Astrocyte (in vitro differentiated cells and primary cell): Measurements from ENCODE around the gene TICAM2. TPM values are rescaled to one million over a fixed set of nuclear protein-coding genes. Genes with fewer than 3 reads are reported as not detected.

Source experiments
- DNase-seq: peaks from one replicate; pipeline ENCODE4 v3.0.0-alpha.2; 2010; ENCODE audit warnings: low read depth
- FAIRE-seq: peaks from 2 replicates; lab custom pipeline; 2011; peaks lifted over from hg19 to GRCh38; lab: Jason Lieb, UNC
- H2AFZ ChIP-seq: 2 replicates; pipeline ENCODE4 v1.6.0; 2012; ENCODE audit warnings: low read depth, low read length, inconsistent platforms
- H3K27ac ChIP-seq: 2 replicates; pipeline ENCODE4 v1.5.1; 2011; ENCODE audit warnings: low read depth, low read length, inconsistent platforms
- H3K27me3 ChIP-seq: 2 replicates; pipeline ENCODE4 v1.6.0; 2011; ENCODE audit warnings: low read length, inconsistent platforms; ENCODE audit not compliant: insufficient read depth
- H3K36me3 ChIP-seq: 2 replicates; pipeline ENCODE4 v1.5.1; 2011; ENCODE audit warnings: low read length, inconsistent platforms; ENCODE audit not compliant: insufficient read depth
- H3K4me1 ChIP-seq: 2 replicates; pipeline ENCODE4 v1.5.1; 2011; ENCODE audit warnings: low read length, inconsistent platforms; ENCODE audit not compliant: insufficient read depth
- H3K4me2 ChIP-seq: 2 replicates; pipeline ENCODE4 v1.6.0; 2012; ENCODE audit warnings: low read length, inconsistent platforms
- H3K4me3 ChIP-seq: 2 replicates; pipeline ENCODE4 v1.5.1; 2011; ENCODE audit warnings: low read depth, mild to moderate bottlenecking, low read length, inconsistent platforms; ENCODE audit not compliant: insufficient read depth
- H3K79me2 ChIP-seq: 2 replicates; pipeline ENCODE4 v1.6.0; 2012; ENCODE audit warnings: mild to moderate bottlenecking, low read length, inconsistent platforms; ENCODE audit not compliant: insufficient read depth
- H3K9ac ChIP-seq: 2 replicates; pipeline ENCODE4 v1.6.0; 2012; ENCODE audit warnings: mild to moderate bottlenecking, low read length, inconsistent platforms
- H3K9me3 ChIP-seq: 2 replicates; pipeline ENCODE4 v1.5.1; 2012; ENCODE audit warnings: low read depth, mild to moderate bottlenecking, low read length, inconsistent platforms; ENCODE audit not compliant: insufficient read depth
- H4K20me1 ChIP-seq: 2 replicates; pipeline ENCODE4 v1.6.0; 2012; ENCODE audit warnings: low read length, inconsistent platforms; ENCODE audit not compliant: insufficient read depth
- H3K27ac Mint-ChIP-seq: one replicate; pipeline ENCODE4 v1.8.0; 2021; ENCODE audit warnings: mild to moderate bottlenecking, mixed read lengths; ENCODE audit not compliant: unreplicated experiment
- H3K27me3 Mint-ChIP-seq: one replicate; pipeline ENCODE4 v1.8.0; 2021; ENCODE audit warnings: low read depth, mixed read lengths; ENCODE audit not compliant: unreplicated experiment
- H3K36me3 Mint-ChIP-seq: one replicate; pipeline ENCODE4 v1.8.0; 2021; ENCODE audit warnings: low read depth, mixed read lengths; ENCODE audit not compliant: unreplicated experiment
- H3K4me1 Mint-ChIP-seq: one replicate; pipeline ENCODE4 v1.8.0; 2021; ENCODE audit warnings: low read depth, mixed read lengths; ENCODE audit not compliant: unreplicated experiment
- H3K4me3 Mint-ChIP-seq: one replicate; pipeline ENCODE4 v1.8.0; 2021; ENCODE audit warnings: mild to moderate bottlenecking, moderate library complexity, mixed read lengths; ENCODE audit not compliant: unreplicated experiment
- H3K9me3 Mint-ChIP-seq: one replicate; pipeline ENCODE4 v1.8.0; 2021; ENCODE audit warnings: mild to moderate bottlenecking, mixed read lengths; ENCODE audit not compliant: unreplicated experiment
- EZH2 ChIP-seq: IDR thresholded peaks from 2 replicates; pipeline ENCODE4 v1.6.1; 2012; ENCODE audit warnings: mild to moderate bottlenecking, low read length, inconsistent platforms; ENCODE audit not compliant: insufficient read depth
- total RNA-seq: library from RNA; stranded (reverse); gene quantifications from 2 replicates; pipeline ENCODE4 v1.2.1, GENCODE V29; 2021
- TF ChIP-seq, protein P1 (sequence below): IDR thresholded peaks from 2 replicates; pipeline ENCODE4 v1.5.1; 2011; ENCODE audit warnings: low read depth, mild to moderate bottlenecking, inconsistent platforms, low read length, moderate library complexity; ENCODE audit not compliant: insufficient read depth

TICAM2 gene
- total RNA-seq, 1 donor from 2014 or later = 6.8 TPM

- Histone ChIP-seq H4K20me1 (peaks cover 17% of the 10 kb centered on the region), H3K9ac (peak overlapping the region; percentile 20), H3K4me1 (peaks cover 20% of the 10 kb centered on the region), H3K36me3 (peaks cover 6% of the 10 kb centered on the region), H3K27ac (peak overlapping the region; percentile 73), H3K9me3 (no peaks in the 10 kb centered on the region), H2AFZ (peak overlapping the region; percentile 26), H3K27me3 (no peaks in the 10 kb centered on the region), H3K79me2 (peaks cover 33% of the 10 kb centered on the region), H3K4me2 (peak overlapping the region; percentile 27), H3K4me3 (no peak overlapping the region)
- peak; percentile 80 for FAIRE-seq
- H3K4me3 Mint-ChIP-seq = no peak overlapping the region
- no peaks in the 10 kb centered on the region for H3K9me3 Mint-ChIP-seq
- peaks cover 30% of the 10 kb centered on the region for H3K4me1 Mint-ChIP-seq
- H3K27ac Mint-ChIP-seq = peak overlapping the region; percentile 94
- peak; percentile 97 for DNase-seq
- no peaks in the 10 kb centered on the region for H3K27me3 Mint-ChIP-seq
- no peaks in the 10 kb centered on the region for H3K36me3 Mint-ChIP-seq
- no peak for TF ChIP-seq EZH2
- TF ChIP-seq, protein P1, sequence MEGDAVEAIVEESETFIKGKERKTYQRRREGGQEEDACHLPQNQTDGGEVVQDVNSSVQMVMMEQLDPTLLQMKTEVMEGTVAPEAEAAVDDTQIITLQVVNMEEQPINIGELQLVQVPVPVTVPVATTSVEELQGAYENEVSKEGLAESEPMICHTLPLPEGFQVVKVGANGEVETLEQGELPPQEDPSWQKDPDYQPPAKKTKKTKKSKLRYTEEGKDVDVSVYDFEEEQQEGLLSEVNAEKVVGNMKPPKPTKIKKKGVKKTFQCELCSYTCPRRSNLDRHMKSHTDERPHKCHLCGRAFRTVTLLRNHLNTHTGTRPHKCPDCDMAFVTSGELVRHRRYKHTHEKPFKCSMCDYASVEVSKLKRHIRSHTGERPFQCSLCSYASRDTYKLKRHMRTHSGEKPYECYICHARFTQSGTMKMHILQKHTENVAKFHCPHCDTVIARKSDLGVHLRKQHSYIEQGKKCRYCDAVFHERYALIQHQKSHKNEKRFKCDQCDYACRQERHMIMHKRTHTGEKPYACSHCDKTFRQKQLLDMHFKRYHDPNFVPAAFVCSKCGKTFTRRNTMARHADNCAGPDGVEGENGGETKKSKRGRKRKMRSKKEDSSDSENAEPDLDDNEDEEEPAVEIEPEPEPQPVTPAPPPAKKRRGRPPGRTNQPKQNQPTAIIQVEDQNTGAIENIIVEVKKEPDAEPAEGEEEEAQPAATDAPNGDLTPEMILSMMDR = no peak
These were observed 18.8 kb downstream of the TICAM2 start for GRCh38 chr5:115583474-115583873.

- FAIRE-seq = no peak
- no peaks in the 10 kb centered on the region for H3K27me3 ChIP-seq
- no peaks in the 10 kb centered on the region for H4K20me1 ChIP-seq
- no peaks in the 10 kb centered on the region for H3K9me3 ChIP-seq
- H2AFZ ChIP-seq = no peak overlapping the region
- no peak for DNase-seq
- no peak overlapping the region for H3K4me3 Mint-ChIP-seq
- no peaks in the 10 kb centered on the region for H3K27me3 Mint-ChIP-seq
- peaks cover 6% of the 10 kb centered on the region for H3K36me3 ChIP-seq
- H3K9ac ChIP-seq = no peak overlapping the region
- TF ChIP-seq, protein P1 = no peak
- TF ChIP-seq EZH2 = no peak
- H3K27ac ChIP-seq = no peak overlapping the region
- H3K79me2 ChIP-seq = peaks cover 30% of the 10 kb centered on the region
- no peak overlapping the region for H3K4me2 ChIP-seq
- peaks cover 7% of the 10 kb centered on the region for H3K36me3 Mint-ChIP-seq
- H3K4me1 ChIP-seq = peaks cover 26% of the 10 kb centered on the region
- peaks cover 35% of the 10 kb centered on the region for H3K4me1 Mint-ChIP-seq
- peaks cover 7% of the 10 kb centered on the region for H3K9me3 Mint-ChIP-seq
- no peak overlapping the region for H3K4me3 ChIP-seq
- no peak overlapping the region for H3K27ac Mint-ChIP-seq
These were observed 21.3 kb downstream of the TICAM2 start for GRCh38 chr5:115580941-115581340.

- Mint-ChIP-seq H3K36me3 (peaks cover 7% of the 10 kb centered on the region), H3K9me3 (peaks cover 7% of the 10 kb centered on the region), H3K27ac (no peak overlapping the region), H3K4me1 (peaks cover 44% of the 10 kb centered on the region), H3K27me3 (no peaks in the 10 kb centered on the region), H3K4me3 (no peak overlapping the region)
- Histone ChIP-seq H3K4me1 (peaks cover 35% of the 10 kb centered on the region), H3K4me2 (peak overlapping the region; percentile 24), H3K4me3 (no peak overlapping the region), H3K36me3 (peaks cover 6% of the 10 kb centered on the region), H2AFZ (no peak overlapping the region), H3K79me2 (peaks cover 26% of the 10 kb centered on the region), H3K27me3 (no peaks in the 10 kb centered on the region), H4K20me1 (no peaks in the 10 kb centered on the region), H3K9ac (no peak overlapping the region), H3K9me3 (no peaks in the 10 kb centered on the region), H3K27ac (peak overlapping the region; percentile 12)
- TF ChIP-seq EZH2 = no peak
- TF ChIP-seq, protein P1 = no peak
- DNase-seq (no peak), FAIRE-seq (no peak)
These were observed 22.5 kb downstream of the TICAM2 start for GRCh38 chr5:115579747-115580173.
